GM12891 (cell line): Measurements from ENCODE around the gene ANKH.

ENCODE experiments used
- POLR2A ChIP-seq: IDR thresholded peaks from 2 replicates; pipeline ENCODE4 v1.6.1; 2011; ENCODE audit warnings: low read depth, low read length, control low read depth
- POLR2AphosphoS5 ChIP-seq: IDR thresholded peaks from 2 replicates; pipeline ENCODE4 v1.6.1; 2011; ENCODE audit warnings: low read depth, low read length, control low read depth
- POU2F2 ChIP-seq: IDR thresholded peaks from 2 replicates; pipeline ENCODE4 v1.6.1; 2011; ENCODE audit warnings: low read depth, mild to moderate bottlenecking, control low read depth, low read length, moderate library complexity
- SPI1 ChIP-seq: IDR thresholded peaks from 2 replicates; pipeline ENCODE4 v1.6.1; 2011; ENCODE audit warnings: low read depth, low read length, control low read depth
- TAF1 ChIP-seq: IDR thresholded peaks from 2 replicates; pipeline ENCODE4 v1.6.1; 2011; ENCODE audit warnings: low read depth, low read length, control low read depth

DNA sequence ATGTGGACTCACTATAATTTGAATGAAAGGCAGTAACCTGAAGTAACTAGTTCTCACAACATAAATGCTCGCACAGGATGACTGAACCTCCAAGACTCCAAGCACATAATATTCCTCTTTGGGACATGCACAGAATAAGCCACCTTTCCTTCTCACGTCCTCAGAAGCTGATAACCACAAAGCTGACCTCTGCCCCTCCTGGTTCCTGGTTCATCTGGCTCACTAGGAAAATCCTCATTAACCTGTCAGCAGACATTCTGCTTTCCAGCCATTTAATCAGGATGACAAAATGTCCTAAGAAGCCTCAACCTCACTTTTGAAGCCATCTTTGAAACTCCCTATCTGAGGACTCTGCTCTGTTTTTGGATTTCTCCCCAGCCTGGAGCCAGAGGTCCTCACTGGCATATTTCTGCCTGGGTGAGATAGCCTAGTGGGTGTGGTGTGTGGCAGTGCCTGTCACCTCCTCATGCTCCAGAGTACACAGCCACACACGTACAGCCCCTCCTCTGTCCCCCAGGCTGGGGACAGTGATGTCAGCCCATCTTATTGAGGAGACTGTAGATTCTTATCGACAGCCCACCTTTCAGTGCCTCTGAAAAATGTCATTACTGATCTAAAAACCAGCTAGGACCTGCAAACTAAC is 10.3 kb downstream of the ANKH start:
- TF ChIP-seq POLR2A (no peak), POLR2AphosphoS5 (no peak), TAF1 (no peak), POU2F2 (no peak), SPI1 (no peak)
